Measurements from ENCODE around the gene DLEC1.

DNA sequence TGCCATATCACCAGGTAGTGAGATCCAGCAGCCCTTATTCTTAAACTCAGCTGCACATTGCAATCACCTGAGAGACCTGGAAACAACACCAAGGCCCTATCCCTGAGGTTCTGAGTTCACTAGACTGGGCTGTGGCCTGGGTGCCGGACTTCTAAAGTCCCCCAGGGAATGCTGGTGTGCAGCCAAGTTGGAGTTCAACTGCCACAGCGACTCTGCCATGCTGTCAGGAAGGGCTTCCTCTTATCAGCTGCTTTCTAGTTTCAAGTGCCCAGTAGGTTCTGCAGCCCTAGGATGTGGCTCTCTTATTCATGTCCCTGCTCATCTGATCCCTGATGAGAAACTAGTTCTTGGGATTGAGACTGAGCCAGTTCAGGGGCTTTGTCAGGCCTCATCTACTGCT is 50.2 kb downstream of the DLEC1 start:
- TF ChIP-seq CTCF (conservative IDR thresholded peaks at IDR 0.05): no peak
- TF ChIP-seq ZFX (IDR thresholded peaks at IDR 0.05): no peak
